MM.1S (cell line): ENCODE measurements around the gene VPS13C.

Experiments used
- DNase-seq: peaks from one replicate; pipeline ENCODE4 v3.0.0-alpha.2; 2015
- H2AFZ ChIP-seq: fragments of 300-600 bp; sonication (generic); 2 replicates; pipeline ENCODE4 v1.6.0; 2016; ENCODE audit warnings: antibody characterized with exemption, low read length
- H3F3A ChIP-seq: fragments of 300-600 bp; sonication (generic); 2 replicates; pipeline ENCODE4 v1.6.1; 2016; ENCODE audit warnings: mild to moderate bottlenecking, antibody characterized with exemption, low read length, moderate library complexity, mixed read lengths; ENCODE audit not compliant: insufficient read depth
- H3K27ac ChIP-seq: fragments of 300-600 bp; sonication (generic); 2 replicates; pipeline ENCODE4 v1.5.1; 2016; ENCODE audit warnings: mild to moderate bottlenecking, low read length
- H3K27me3 ChIP-seq: fragments of 300-600 bp; sonication (generic); replicated peaks from 2 replicates; pipeline ENCODE4 v1.6.0; 2016; ENCODE audit warnings: low read length; ENCODE audit not compliant: insufficient read depth
- H3K36me3 ChIP-seq: fragments of 300-600 bp; sonication (generic); replicated peaks from 2 replicates; pipeline ENCODE4 v1.6.1; 2016; ENCODE audit warnings: mild to moderate bottlenecking, low read length, mixed read lengths; ENCODE audit not compliant: insufficient read depth
- H3K4me1 ChIP-seq: fragments of 300-600 bp; sonication (generic); 2 replicates; pipeline ENCODE4 v1.6.1; 2016; ENCODE audit warnings: low read length, mixed read lengths
- H3K4me2 ChIP-seq: fragments of 300-600 bp; sonication (generic); 2 replicates; pipeline ENCODE4 v1.6.0; 2016; ENCODE audit warnings: low read depth, low read length
- H3K4me3 ChIP-seq: fragments of 300-600 bp; sonication (generic); 2 replicates; pipeline ENCODE4 v1.5.1; 2016; ENCODE audit warnings: low read length, mixed read lengths
- H3K79me2 ChIP-seq: fragments of 300-600 bp; sonication (generic); 2 replicates; pipeline ENCODE4 v1.6.1; 2016; ENCODE audit warnings: mixed run types, low read length, mixed read lengths
- H3K9ac ChIP-seq: fragments of 300-600 bp; sonication (generic); 2 replicates; pipeline ENCODE4 v1.6.1; 2016; ENCODE audit warnings: low read length, mixed read lengths
- H3K9me2 ChIP-seq: fragments of 300-600 bp; sonication (generic); replicated peaks from 2 replicates; pipeline ENCODE4 v1.6.1; 2016; ENCODE audit warnings: mild to moderate bottlenecking, low read length, mixed read lengths; ENCODE audit not compliant: insufficient read depth
- H3K9me3 ChIP-seq: fragments of 300-600 bp; sonication (generic); replicated peaks from 2 replicates; pipeline ENCODE4 v1.6.1; 2016; ENCODE audit warnings: mild to moderate bottlenecking, low read length, mixed read lengths; ENCODE audit not compliant: insufficient read depth
- H4K20me1 ChIP-seq: fragments of 300-600 bp; sonication (generic); 2 replicates; pipeline ENCODE4 v1.6.1; 2016; ENCODE audit warnings: mild to moderate bottlenecking, low read length, moderate library complexity, mixed read lengths; ENCODE audit not compliant: insufficient read depth
- EZH2 ChIP-seq: fragments of 300-600 bp; sonication (generic); optimal IDR thresholded peaks from 2 replicates; pipeline ENCODE3; 2017; ENCODE audit warnings: low read depth, mild to moderate bottlenecking, antibody characterized with exemption, low read length, mixed read lengths
- EZH2phosphoT487 ChIP-seq: fragments of 300-600 bp; sonication (generic); IDR thresholded peaks from 2 replicates; pipeline ENCODE4 v1.6.1; 2018; ENCODE audit warnings: antibody characterized with exemption, low read length
- TF ChIP-seq, protein P1 (sequence below): fragments of 300-600 bp; sonication (generic); IDR thresholded peaks from 2 replicates; pipeline ENCODE4 v1.5.1; 2016; ENCODE audit warnings: antibody characterized with exemption, low read length, mixed read lengths

VPS13C gene

DNA sequence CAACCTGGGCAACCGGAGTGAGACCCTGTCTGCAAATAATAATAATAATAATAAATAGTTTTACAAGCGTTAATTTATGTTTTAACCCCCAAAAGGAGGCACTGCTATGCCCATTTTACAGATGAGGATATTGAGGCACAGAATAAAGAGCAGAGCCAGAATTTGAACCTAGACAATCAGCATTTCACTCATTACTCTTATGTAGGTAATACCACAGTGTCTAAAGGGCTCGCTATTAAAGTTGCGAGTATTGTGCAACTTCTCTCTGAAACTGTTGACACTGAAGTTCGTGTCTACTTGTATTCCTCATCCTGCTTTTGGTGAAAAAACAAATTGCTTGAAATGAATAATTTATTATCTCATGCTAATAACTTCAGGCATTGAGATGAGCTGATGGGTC, 9.3 kb upstream of the VPS13C start:
- no peaks in the 10 kb centered on the region for H3K36me3 ChIP-seq
- H3K4me1 ChIP-seq = no peaks in the 10 kb centered on the region

DNA sequence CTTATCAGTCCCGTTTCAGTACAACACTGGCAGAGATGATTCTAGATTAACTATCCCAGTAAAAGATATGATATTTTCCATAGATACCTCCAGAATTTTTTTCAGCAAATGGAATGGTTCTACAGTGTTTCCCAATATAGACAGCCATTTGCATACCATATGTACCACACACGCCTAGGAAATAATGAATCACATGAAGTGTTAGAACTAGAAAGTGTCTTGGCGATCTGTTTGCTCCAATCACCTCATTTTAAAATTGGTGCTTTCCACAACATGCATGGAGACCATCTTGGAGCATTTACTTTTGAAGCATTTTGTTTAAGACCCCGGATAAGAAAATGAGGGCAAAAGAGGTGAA, 8.5 kb upstream of the VPS13C start:
- DNase-seq = no peak
- H3K9ac ChIP-seq = peak overlapping the region; percentile 32; the same call in 1 of the 2 replicates
- H3K4me3 ChIP-seq = peak overlapping the region; percentile 64

More for the DNA sequence above, 9.3 kb upstream of the VPS13C start:
- Histone ChIP-seq H3K4me2 (no peak overlapping the region), H4K20me1 (no peaks in the 10 kb centered on the region), H3K9ac (no peak overlapping the region), H3K9me3 (no peaks in the 10 kb centered on the region), H3F3A (peaks cover 7% of the 10 kb centered on the region; the same call in 1 of the 2 replicates), H2AFZ (no peak overlapping the region), H3K79me2 (no peaks in the 10 kb centered on the region), H3K4me3 (no peak overlapping the region), H3K27ac (no peak overlapping the region), H3K9me2 (no peaks in the 10 kb centered on the region), H3K27me3 (peaks cover 12% of the 10 kb centered on the region; the same call in 1 of the 2 replicates)
- no peak for DNase-seq
- TF ChIP-seq EZH2phosphoT487 (no peak), EZH2 (no peak)
- TF ChIP-seq, protein P1, sequence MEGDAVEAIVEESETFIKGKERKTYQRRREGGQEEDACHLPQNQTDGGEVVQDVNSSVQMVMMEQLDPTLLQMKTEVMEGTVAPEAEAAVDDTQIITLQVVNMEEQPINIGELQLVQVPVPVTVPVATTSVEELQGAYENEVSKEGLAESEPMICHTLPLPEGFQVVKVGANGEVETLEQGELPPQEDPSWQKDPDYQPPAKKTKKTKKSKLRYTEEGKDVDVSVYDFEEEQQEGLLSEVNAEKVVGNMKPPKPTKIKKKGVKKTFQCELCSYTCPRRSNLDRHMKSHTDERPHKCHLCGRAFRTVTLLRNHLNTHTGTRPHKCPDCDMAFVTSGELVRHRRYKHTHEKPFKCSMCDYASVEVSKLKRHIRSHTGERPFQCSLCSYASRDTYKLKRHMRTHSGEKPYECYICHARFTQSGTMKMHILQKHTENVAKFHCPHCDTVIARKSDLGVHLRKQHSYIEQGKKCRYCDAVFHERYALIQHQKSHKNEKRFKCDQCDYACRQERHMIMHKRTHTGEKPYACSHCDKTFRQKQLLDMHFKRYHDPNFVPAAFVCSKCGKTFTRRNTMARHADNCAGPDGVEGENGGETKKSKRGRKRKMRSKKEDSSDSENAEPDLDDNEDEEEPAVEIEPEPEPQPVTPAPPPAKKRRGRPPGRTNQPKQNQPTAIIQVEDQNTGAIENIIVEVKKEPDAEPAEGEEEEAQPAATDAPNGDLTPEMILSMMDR = no peak

DNA sequence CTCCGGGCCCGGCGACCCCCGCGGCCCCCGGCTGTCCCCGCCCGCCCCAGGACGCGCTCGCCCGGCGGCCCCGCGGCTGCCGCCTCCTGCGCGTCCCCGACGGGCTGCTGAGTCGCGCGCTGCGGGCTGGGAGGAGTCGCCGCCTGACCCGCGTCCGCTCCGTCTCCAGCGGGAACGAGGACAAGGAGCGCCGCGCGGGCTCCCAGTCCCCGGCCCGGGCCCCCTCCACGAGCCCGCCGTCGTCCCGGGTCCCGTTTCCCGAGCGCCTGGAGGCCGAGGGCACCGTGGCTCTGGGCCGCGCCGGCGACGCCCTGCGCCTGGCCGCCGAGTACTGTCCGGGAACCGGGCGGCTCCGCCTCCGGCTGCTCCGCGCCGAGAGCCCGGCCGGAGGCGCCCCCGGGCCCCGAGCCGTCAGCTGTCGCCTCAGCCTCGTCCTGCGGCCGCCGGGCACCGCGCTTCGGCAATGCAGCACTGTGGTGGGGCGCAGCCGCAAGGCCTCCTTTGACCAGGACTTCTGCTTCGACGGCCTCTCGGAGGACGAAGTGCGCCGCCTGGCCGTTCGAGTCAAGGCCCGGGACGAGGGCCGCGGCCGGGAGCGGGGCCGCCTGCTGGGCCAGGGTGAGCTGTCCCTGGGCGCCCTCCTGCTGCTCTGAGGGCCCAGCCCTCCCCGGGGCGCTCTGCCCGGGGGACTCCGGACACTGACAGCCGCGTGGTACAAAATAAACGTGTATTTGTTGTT, 8.0 kb upstream of the VPS13C start:
- H3K27ac ChIP-seq = no peak overlapping the region
- no peaks in the 10 kb centered on the region for H3K4me1 ChIP-seq
- H4K20me1 ChIP-seq = no peaks in the 10 kb centered on the region
- no peaks in the 10 kb centered on the region for H3K9me3 ChIP-seq
- H3K4me2 ChIP-seq = peak overlapping the region; percentile 72
- peaks cover 12% of the 10 kb centered on the region; the same call in 1 of the 2 replicates for H3K27me3 ChIP-seq
- H3F3A ChIP-seq = peaks cover 7% of the 10 kb centered on the region; the same call in 1 of the 2 replicates
- H3K36me3 ChIP-seq = no peaks in the 10 kb centered on the region
- no peaks in the 10 kb centered on the region for H3K79me2 ChIP-seq
- peak; percentile 50 for DNase-seq
- no peak for TF ChIP-seq EZH2phosphoT487
- TF ChIP-seq, protein P1 = peak; percentile 21
- peak overlapping the region; percentile 82 for H2AFZ ChIP-seq
- no peaks in the 10 kb centered on the region for H3K9me2 ChIP-seq
- peak overlapping the region; percentile 64 for H3K4me3 ChIP-seq
- H3K9ac ChIP-seq = peak overlapping the region; percentile 32; the same call in 1 of the 2 replicates

More for the DNA sequence above, 8.5 kb upstream of the VPS13C start:
- H3K79me2 ChIP-seq = no peaks in the 10 kb centered on the region
- peaks cover 7% of the 10 kb centered on the region; the same call in 1 of the 2 replicates for H3F3A ChIP-seq
- H3K27ac ChIP-seq = no peak overlapping the region
- H3K36me3 ChIP-seq = no peaks in the 10 kb centered on the region
- H2AFZ ChIP-seq = peak overlapping the region; percentile 82
- H3K4me1 ChIP-seq = no peaks in the 10 kb centered on the region
- no peaks in the 10 kb centered on the region for H4K20me1 ChIP-seq
- H3K27me3 ChIP-seq = peaks cover 12% of the 10 kb centered on the region; the same call in 1 of the 2 replicates
- TF ChIP-seq, protein P1 = no peak
- no peak for TF ChIP-seq EZH2phosphoT487
- TF ChIP-seq EZH2 = no peak
- no peaks in the 10 kb centered on the region for H3K9me2 ChIP-seq
- no peaks in the 10 kb centered on the region for H3K9me3 ChIP-seq
- H3K4me2 ChIP-seq = peak overlapping the region; percentile 72
